ENCODE results near the gene VCAN. TPM values are rescaled to one million over a fixed set of nuclear protein-coding genes. Genes with fewer than 3 reads are reported as not detected.

The VCAN gene
- total and polyA plus RNA-seq, 2 of the 8 experiments (the other 6 are each of a cell fraction or from before 2014, with no cell fraction given), result 146 to 404 TPM

GRCh38 chr5:83563631-83564030 is 92.1 kb downstream of the VCAN start:
- H3K36me3 ChIP-seq (ENCODE audit: control insufficient read depth in 2 of 4, insufficient read depth in 4 of 4, low read length in 3 of 4), result peaks cover 0 to 56% (median 30%) of the 10 kb centered on the region in 4 experiments; a peak in 7 of 8 replicates
- H2BK20ac ChIP-seq (ENCODE audit: low read length), result no peak overlapping the region
- H2BK12ac ChIP-seq (ENCODE audit: low read depth, low read length), result no peak overlapping the region
- H3K27ac ChIP-seq (ENCODE audit: low read depth, low read length), result no peak overlapping the region
- H2AFZ ChIP-seq (ENCODE audit: low read length), result no peak overlapping the region
- no peaks in the 10 kb centered on the region for H3K9me3 ChIP-seq (ENCODE audit: insufficient read depth in 2 of 2, low read depth in 1 of 2, low read length in 1 of 2)
- TF ChIP-seq, protein P1, sequence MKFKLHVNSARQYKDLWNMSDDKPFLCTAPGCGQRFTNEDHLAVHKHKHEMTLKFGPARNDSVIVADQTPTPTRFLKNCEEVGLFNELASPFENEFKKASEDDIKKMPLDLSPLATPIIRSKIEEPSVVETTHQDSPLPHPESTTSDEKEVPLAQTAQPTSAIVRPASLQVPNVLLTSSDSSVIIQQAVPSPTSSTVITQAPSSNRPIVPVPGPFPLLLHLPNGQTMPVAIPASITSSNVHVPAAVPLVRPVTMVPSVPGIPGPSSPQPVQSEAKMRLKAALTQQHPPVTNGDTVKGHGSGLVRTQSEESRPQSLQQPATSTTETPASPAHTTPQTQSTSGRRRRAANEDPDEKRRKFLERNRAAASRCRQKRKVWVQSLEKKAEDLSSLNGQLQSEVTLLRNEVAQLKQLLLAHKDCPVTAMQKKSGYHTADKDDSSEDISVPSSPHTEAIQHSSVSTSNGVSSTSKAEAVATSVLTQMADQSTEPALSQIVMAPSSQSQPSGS (IDR thresholded peaks at IDR 0.05; ENCODE audit: low read length), result no peak
- TF ChIP-seq CBX5 (IDR thresholded peaks at IDR 0.05; ENCODE audit: low read depth, low read length), result no peak
- no peak for TF ChIP-seq BACH1 (IDR thresholded peaks at IDR 0.05; ENCODE audit: low read length)
- no peak for TF ChIP-seq POLR2A (IDR thresholded peaks at IDR 0.05; ENCODE audit: control extremely low read depth in 1 of 2, low read depth in 2 of 2, low read length in 2 of 2)
- no peak overlapping the region for H3K14ac ChIP-seq (ENCODE audit: insufficient read length)
- no peaks in the 10 kb centered on the region for H3K27me3 ChIP-seq (replicated peaks in 1 of 4; ENCODE audit: control insufficient read depth in 3 of 4, extremely low read depth in 1 of 4, insufficient read depth in 3 of 4, low read length in 3 of 4)
- no peak overlapping the region for H2BK15ac ChIP-seq (ENCODE audit: low read length)
- H3K4me1 ChIP-seq (replicated peaks in 1 of 4; ENCODE audit: control insufficient read depth in 3 of 4, insufficient read depth in 4 of 4, low read length in 3 of 4), result no peaks in the 10 kb centered on the region; a peak in 1 of 7 replicates
- FAIRE-seq (no peak), DNase-seq (ENCODE audit: low read depth in 1 of 2, low spot score in 2 of 2) (no peak)
- no peak overlapping the region for H3K4me2 ChIP-seq (ENCODE audit: insufficient read depth in 1 of 2, low read depth in 2 of 2, low read length in 2 of 2)
- POLR2A ChIA-PET (ENCODE audit: partially characterized antibody), result no interaction called here
- no peak overlapping the region for H2AK5ac ChIP-seq (ENCODE audit: low read depth, low read length)
- peaks cover 0 to 3% of the 10 kb centered on the region in 2 experiments; a peak in 1 of 4 replicates for H3K79me2 ChIP-seq (ENCODE audit: control insufficient read depth in 1 of 2, insufficient read depth in 2 of 2, low read length in 2 of 2)
- H3K4ac ChIP-seq (replicated peaks; ENCODE audit: insufficient read length, low read depth, low read length), result no peak overlapping the region
- H2BK120ac ChIP-seq (replicated peaks; ENCODE audit: low read depth, low read length), result no peak overlapping the region
- 90% methylated on average over 7 of the region's 7 CpGs; no CpG with 5 or more reads in 1 of the 2 experiments for WGBS, 2 experiments (ENCODE audit: extremely low coverage in 1 of 2, insufficient coverage in 1 of 2, insufficient read length in 1 of 2, insufficient replicate concordance in 2 of 2, low coverage in 1 of 2, low lambda C conversion rate in 2 of 2, missing lambda C conversion rate in 1 of 2)
- no peaks in the 10 kb centered on the region for H3K79me1 ChIP-seq (ENCODE audit: low read depth, low read length)
- no peak overlapping the region for H3K18ac ChIP-seq (ENCODE audit: extremely low read depth, low read length)
- H2BK5ac ChIP-seq (ENCODE audit: low read depth, low read length), result no peak overlapping the region
- no peaks in the 10 kb centered on the region for H3K23me2 ChIP-seq (ENCODE audit: low read depth, low read length)
- no peak overlapping the region for H3K56ac ChIP-seq (replicated peaks; ENCODE audit: insufficient read length, low read depth, low read length)
- H3K23ac ChIP-seq (ENCODE audit: insufficient read length), result no peak overlapping the region
- H4K8ac ChIP-seq (ENCODE audit: extremely low read depth, insufficient read depth, low read length), result no peak overlapping the region
- H3K9ac ChIP-seq (replicated peaks in 1 of 4; ENCODE audit: extremely low read depth in 1 of 4, low read depth in 3 of 4, low read length in 3 of 4), result peak overlapping the region in 1 of 4 experiments; percentile 34; a peak in 1 of 7 replicates
- H4K91ac ChIP-seq (replicated peaks; ENCODE audit: insufficient read length, low read length), result no peak overlapping the region
- H3K4me3 ChIP-seq (ENCODE audit: extremely low read depth in 1 of 4, insufficient read depth in 2 of 4, low read depth in 3 of 4, low read length in 4 of 4), result no peak overlapping the region
- peaks cover 0 to 1% of the 10 kb centered on the region in 2 experiments for H4K20me1 ChIP-seq (replicated peaks in 1 of 2; ENCODE audit: control insufficient read depth in 1 of 2, insufficient read depth in 2 of 2, low read length in 2 of 2)
- no peak overlapping the region for H4K5ac ChIP-seq (ENCODE audit: insufficient read length, low read depth, low read length)
- CTCF ChIA-PET (ENCODE audit: partially characterized antibody), result interaction anchor here (0.8 to 3.1 kb wide), 7 partner anchors 10 to 1251 kb away, joined by 3 to 13 read pairs (median 4); no protein-coding TSS in a partner anchor

Data from H1 (cell line).